ENCODE results near the gene RASD1.
"Not testable (repeated sequence)": the region's sequence is repeated elsewhere in the genome, so short reads cannot be mapped to it uniquely, and the experiment has no call there.

Gene RASD1

DNA sequence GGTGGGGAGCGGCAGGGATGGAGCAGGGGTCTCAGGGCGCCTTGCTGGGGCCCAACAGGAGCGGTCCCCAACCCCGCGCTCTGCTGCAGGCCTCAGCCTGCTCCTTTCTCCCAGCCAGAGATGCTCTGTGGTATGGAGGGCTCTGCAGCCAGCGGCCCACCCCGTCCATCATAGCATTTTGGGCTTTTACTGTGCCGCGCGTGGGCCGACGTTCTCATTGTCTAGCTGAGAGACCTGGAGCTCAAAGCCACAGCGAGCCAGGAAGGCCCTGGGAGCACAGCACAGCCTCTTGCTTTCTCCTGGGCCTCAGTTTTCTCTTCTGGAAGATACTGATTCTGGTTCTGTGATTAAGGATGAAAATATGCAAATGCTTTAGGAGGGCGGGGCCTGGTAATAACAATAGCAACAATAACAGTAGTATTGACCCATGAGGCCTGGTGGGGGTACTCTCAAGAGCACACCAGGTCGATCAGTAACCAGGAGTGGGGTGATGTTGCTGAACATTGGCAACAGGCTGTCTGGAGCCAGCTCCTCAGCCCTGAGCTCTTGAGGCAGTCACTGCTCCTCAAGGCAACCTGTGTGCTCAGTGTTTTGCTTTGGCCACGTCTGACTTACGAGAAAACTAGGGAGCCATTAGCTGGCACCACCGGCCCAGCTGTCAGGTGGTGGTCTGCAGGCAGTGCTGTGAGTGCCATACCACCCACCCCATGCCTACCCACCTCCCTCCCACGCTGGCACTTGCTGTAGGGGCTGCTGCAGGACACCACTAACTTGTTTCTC lies 1.1 kb upstream of the RASD1 start:
- no peak for DNase-seq (ENCODE audit: low read depth in 2 of 2)

DNA sequence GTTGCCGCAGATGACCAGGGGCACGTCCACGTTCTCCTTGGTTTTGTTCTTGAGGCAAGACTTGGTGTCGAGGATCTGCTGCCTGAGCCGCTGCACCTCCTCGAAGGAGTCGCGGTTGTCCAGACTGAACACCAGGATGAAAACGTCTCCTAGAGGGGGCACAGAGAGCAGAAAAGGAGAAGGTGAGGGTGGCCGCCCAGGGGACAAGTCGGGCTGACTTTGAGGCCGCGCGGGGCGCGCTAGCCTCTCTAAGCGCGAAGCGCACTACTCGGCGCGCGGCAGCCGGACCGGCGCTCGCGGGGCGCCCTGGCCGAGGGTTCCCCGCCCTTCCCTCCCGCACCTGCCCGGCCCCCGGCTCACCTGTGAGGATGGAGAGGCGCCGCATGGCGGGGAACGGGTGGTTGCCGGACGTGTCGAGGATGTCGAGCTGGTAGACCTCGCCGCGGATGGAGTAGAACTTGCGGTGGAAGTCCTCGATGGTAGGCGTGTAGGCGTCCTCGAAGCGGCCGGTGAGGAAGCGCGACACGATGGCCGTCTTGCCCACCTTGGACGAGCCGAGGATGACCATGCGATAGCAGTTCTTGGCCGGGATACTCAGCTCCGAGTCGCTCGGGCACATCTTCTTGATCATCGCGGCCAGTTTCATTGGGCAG lies 533 bp downstream of the RASD1 start:
- no peak for DNase-seq (ENCODE audit: low read depth in 2 of 2)

DNA sequence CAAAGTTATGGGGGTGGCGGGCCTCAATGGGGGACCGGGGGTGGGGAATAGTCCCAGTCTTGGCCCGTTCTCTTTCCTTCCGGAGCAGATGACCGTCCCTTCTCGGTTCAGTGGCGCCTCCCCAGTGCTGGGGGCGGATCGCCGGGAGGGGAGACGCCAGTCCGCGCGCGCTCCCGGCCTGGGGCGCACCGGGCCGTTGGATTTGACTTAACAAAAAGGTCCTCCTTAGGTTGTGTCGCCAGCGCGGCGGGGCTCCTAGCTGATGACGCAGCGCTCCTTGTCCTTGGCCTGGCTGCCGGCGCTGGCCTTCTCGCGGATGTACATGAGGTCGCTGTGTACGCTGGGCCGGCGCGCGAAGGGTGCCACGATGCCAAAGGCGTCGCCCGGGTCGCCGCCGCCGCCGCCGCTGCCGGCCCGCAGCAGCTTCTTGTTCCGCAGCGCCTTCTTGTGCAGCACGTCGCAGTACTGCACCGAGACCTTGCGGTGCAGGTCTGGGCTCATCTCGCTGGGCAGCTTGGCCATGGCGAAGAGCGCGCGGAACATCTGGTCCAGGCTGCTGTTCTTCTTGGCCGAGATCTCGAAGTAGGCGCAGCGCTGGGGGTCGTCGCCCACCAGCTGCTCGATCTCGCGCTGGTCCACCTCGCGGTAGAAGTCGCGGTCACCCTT lies 1.2 kb downstream of the RASD1 start:
- no peak for DNase-seq (ENCODE audit: low read depth in 2 of 2)

DNA sequence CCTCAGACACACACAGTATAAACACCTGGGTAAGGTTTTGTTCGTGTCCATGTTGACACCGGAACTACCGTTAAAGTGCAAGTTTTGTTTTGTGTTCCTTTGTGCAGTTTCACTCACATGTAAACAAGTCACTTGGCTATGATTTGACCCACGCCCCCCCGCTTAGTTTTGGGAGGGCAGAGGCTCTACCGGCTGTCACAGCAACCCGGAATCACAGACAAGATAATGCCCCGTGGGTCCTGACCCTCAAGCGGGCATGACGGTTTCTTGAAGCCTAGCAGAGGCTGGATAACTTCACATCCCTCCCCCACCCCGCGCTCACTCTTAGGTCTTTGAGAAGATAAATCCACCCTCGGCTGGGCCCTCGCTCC lies 1.7 kb downstream of the RASD1 start:
- DNase-seq (ENCODE audit: low read depth in 2 of 2), result no peak

DNA sequence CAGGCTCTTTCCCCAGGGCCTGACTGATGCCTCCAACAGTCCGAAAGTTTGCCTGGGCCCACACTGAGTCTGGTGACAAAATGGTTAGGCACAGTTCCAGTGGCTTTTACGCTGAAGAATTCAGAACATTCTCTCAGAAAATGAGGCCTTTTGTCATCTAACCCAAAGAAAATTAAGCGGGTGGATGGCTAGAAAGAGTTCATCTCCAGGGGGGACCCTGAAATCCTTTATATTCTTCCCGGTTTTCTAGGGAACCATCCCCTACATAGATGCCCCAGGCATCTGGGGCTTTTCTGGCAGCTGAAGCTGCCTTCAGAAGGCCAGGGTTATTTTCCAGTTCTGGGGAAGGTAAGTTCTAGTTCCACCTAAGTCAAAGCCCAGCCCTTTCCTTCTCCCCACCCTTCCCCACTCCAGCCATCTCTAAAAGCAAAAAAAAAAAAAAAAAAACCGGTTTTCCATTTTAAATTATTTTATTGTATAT lies 2.2 kb downstream of the RASD1 start:
- no peak for DNase-seq (ENCODE audit: low read depth in 2 of 2)

DNA sequence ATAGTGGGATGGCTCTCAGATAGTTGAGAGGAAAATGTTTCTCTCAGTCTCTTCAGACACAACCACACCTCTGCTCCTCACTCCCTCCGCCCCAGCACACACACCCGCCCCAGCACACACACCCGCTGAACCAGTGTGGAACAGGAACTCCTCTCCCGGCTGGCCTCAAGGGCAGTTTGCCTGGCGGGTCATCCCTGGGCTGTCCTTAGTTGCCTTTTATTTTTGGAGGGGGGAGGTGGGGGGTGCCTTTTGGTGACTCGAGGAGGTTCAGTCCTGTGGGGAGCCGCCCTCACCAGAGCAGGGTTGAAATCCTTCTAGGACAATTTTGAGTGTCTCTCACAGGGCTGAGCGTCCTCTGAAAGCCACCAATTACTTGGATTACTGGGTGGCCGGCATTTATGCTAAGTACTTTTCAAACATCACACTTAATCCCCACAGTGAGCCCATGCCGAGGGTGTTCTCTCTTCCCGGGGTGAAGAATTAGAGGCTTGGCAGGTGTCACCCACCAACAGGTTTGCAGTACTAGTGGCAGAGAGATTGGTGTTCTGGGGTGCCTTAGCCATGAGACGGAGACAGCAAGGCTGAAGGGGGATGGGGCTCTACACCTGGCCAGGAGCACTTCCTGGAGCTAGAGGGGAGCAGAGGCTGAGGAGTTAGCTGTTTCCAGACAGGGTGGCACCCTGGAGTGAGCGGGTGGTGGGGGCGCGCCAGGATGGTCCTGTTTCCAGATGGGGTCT lies 2.8 kb downstream of the RASD1 start:
- no peak for DNase-seq (ENCODE audit: low read depth in 2 of 2)

DNA sequence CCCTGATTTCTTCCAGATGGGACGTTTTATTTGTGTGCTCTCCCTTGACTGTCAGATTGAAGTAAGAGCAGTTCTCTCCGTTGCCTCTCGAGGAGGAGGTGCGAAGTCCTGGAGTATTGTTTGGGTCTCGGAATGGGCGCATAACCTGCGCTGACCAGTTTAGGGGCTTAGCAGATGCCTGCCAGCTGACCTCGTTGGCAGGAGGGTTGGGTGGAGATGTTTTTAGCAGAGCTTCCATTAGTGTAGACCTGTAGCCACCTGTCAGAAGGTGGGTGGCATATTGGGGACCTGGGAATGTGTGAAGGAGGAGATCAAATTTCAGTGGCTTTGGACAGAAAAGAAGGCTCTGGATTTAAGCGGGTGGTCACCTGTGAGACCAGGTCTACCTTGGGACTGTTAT lies 3.6 kb downstream of the RASD1 start:
- no peak for DNase-seq (ENCODE audit: low read depth in 2 of 2)

DNA sequence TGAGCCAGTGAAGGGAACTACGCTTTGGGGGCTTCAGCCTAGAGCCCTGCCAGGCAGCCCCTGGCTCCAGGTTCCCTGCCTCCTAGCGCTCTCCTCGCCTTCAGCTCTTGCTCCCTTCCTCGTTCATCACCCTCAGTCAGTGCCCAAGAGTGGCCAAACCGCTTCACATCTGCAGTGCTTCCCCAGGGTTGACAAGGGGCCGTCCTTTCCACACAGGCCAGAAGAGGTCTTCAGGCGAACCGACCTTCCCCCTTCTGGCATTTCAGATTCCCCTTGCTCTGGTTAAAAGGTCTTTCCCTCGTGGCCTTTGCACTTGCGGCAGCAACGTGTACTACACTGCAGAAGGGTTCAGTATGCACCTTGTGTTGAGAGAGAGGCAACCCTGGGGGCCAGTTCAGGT lies 4.1 kb downstream of the RASD1 start:
- no peak for DNase-seq (ENCODE audit: low read depth in 2 of 2)

DNA sequence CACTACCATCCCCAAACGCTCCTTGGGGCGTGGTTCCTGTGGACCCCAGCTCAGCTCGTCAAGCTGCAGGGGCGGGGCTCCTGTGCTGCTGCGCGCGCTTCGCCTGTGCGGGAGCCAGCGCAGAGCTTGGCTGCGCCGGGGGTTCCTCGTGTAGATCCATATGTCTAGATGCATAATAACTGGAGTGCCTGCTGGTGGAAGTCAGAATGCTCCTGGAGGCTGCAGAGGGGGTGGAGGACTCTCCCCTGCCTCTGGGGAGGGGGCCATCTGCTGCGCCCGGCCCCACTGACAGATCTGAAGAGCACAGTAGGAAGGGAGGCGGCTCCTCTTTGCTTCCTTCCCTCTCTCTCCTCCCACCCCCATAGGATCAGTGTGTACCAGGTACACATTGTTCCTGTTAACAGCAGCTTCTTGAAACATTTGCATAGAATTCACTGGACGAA lies 4.6 kb downstream of the RASD1 start:
- DNase-seq (ENCODE audit: low read depth in 2 of 2), result no peak

DNA sequence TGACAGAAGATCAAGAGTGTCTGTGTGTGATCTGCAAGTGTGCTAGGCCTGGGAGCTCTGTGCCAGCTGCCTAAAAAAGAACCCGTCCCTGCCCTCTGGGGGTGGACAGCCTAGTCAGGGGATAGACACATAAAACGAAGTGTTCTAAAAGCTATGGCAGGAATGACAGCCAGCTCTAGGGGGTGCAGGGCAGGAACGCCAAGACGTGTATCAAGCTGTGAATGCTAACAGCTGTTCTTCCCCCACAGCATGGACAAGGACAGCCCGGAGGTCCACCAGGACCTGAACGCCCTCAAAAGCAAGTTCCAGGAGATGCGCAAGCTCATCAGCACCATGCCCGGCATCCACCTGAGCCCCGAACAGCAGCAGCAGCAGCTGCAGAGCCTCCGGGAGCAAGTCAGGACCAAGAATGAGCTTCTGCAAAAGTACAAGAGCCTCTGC lies 5.1 kb downstream of the RASD1 start:
- DNase-seq (ENCODE audit: low read depth in 2 of 2), result no peak

DNA sequence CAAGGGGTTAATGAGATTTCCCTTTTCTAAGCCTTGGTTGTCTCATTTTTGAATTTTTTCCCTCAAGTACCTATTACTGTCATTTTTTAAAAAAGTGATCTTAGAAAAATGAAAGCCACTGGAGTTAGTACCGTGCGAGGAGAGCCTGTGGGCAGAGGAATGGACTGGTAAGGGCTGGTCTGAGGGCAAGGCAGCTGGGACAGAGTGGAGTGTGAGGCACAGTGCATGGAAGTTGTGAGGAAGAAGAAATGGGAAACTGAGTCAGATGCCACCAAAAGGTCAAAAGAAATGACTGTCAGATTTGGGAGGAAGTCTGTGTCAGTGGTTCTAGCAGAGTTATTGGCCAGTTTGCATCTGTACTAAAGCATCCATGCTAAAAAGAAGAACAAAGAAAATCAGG lies 8.2 kb downstream of the RASD1 start:
- no peak for DNase-seq (ENCODE audit: low read depth in 2 of 2)

DNA sequence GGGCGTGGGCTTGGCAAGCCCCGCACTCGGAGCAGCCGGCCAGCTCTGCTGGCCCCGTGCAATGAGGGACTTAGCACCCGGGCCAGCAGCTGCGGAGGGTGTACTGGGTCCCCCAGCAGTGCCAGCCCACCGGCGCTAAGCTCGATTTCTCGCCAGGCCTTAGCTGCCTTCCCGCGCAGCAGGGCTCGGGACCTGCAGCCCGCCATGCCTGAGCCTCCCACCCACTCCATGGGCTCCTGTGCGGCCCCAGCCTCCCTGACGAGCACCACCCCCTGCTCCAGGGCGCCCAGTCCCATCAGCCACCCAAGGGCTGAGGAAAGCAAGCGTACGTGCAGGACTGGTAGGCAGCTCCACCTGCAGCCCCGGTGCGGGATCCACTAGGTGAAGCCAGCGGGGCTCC lies 9.8 kb downstream of the RASD1 start:
- not testable (repeated sequence) for DNase-seq (ENCODE audit: low read depth in 2 of 2)

DNA sequence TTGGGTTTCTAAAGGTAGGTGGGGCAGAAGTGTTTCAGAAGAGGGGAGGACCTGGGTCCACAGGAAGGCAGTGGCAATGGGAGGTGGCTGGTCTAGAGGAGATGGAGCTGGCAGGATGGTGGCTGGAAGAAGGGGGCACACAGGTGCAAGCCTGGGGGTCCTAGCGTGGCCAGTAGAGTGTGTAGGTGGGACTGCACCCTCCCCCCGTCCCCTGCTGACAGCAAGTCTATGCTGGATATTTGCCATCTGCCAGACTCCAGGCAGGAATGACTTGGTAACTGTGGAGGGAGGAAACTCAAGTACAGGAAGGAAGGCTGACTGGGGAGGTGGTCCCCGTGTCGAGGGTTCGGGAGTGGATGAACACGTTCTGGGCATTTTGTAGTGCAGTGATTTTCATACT lies 10.8 kb downstream of the RASD1 start:
- no peak for DNase-seq (ENCODE audit: low read depth in 2 of 2)

DNA sequence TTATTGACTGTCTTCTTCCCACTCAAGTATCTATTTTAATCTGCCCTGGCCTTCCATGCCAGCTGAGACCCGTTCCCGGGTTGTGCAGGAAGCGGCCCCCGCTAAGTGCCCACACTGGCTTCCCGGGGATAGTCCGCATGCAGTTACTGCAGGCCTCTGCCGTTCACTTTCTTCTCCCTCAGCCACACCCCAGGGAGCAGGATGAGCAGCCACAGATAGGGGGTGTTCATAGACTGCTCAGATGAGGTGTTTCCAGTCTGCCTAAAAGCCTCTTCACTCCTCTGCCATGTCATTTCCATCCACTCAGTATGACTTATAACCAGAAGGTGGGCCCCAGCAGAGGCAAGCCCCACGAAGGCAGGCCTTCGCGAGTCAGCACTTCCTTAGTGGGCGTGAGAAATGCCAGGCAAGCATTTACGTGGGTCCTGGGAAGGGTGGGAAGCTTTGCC lies 11.7 kb downstream of the RASD1 start:
- no peak for DNase-seq (ENCODE audit: low read depth in 2 of 2)

DNA sequence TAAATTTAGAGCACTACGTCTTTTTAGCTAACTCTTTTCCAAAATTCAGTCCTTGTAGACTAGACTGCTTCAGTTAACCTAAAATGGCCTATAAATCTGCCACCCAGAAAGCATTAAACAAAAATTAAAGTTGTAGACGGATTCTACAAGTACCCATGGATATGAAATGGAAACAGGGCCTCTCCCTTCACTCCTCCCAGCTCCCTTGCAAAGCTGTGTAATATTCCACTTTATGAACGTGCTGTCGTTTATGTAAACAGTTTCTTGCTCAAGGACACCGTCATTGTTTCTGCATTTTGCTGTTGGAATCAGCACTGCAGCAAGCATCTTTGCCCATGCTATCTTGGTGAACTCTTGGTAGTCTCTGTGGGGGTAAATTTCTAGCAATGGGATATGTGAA lies 14.3 kb downstream of the RASD1 start:
- DNase-seq (ENCODE audit: low read depth in 2 of 2), result no peak

DNA sequence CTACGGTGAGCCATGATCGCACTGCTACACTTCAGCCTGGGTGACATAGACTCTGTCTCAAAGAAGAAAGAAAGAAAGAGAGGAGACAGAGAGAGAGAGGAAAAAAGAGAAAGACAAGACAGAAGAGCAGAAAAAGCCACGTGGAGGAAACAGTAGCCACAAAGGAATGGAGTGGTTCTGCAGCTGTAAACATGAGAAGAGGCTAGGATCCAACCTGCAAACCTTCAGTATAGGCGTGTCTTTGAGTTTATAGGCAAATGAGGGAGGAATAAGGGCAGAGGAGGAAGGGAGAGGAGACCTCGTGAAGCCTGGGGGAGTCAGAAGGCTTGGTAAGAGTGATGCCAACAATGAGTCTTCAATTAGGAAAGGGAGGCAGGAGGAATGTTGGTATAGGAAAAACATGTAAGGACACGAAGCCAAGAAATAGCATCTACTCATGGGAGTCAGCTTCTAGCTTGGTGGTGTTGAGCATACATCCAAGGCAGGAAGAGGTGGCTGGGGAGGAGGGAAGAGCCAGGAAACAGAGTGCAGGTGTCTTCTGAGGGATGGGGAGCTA lies 15.5 kb downstream of the RASD1 start:
- DNase-seq (ENCODE audit: low read depth in 2 of 2), result no peak

DNA sequence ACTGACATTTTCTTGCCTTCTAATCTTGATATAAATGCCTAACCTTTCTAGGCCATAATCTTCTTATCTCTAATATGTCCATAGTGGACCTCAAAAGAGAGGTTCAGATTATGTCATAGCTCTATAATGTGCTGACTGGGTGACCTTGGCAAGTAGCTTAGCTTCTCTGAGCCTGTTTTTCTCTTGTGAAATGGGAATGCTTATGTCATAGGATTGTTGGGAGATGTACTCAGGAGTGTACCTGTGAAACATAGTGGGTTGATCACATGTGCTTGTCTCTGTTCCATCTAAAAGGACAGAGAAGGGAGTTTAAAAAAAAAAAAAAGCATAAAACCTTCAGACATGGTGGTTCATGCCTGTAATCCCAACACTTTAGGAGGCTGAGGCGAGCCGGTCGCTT lies 17.0 kb downstream of the RASD1 start:
- DNase-seq (ENCODE audit: low read depth in 2 of 2), result no peak

DNA sequence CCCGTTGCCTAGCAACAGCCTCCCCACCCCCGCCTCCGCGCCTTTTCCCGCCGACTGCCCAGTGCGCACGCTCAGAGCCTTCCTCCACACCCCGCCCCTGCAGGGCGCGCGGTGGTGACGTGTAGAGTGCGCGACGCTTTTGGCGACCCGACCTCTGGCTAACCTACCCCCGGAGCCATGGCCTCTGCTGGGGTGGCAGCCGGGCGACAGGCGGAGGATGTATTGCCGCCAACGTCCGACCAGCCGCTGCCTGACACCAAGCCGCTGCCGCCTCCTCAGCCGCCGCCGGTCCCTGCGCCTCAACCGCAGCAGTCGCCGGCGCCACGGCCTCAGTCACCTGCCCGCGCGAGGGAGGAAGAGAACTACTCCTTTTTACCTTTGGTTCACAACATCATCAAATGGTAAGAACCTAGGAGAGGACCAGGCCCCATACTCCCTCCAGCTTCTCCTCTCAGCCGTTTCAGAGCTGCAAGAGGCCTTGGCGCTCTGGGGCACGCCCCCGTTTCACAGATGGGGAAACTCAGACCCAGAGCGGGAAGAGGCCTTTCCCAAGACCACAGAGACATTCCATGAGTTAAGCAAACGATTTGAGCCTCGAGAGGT lies 19.2 kb downstream of the RASD1 start, which contains the start of gene MED9:
Gene MED9 (plus strand): TSS at position 136 of the 603 bp plus-strand sequence. CDS start 42 bp downstream, at position 178.
- peak; percentile 72 to 76 for DNase-seq (ENCODE audit: low read depth in 2 of 2)

DNA sequence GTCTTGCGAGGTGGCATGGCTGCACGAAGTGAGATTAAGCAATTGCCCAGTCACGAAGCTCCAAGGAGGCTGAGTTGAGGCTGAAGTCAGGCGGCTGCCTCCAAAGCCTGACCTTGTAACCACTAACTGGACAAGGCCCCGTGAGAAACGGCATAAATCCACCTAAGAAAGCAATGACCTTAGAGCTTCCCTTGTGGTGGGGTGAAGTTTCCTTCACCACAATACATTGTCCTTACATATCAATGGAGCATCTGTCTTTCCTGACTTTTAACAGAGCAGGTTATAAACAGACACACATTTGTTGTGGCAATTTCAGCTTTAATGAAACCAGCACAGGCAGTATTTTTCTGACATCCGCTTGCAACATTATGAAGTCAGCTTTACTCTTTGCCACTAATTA lies 21.9 kb downstream of the RASD1 start:
- DNase-seq (ENCODE audit: low read depth in 2 of 2), result no peak

DNA sequence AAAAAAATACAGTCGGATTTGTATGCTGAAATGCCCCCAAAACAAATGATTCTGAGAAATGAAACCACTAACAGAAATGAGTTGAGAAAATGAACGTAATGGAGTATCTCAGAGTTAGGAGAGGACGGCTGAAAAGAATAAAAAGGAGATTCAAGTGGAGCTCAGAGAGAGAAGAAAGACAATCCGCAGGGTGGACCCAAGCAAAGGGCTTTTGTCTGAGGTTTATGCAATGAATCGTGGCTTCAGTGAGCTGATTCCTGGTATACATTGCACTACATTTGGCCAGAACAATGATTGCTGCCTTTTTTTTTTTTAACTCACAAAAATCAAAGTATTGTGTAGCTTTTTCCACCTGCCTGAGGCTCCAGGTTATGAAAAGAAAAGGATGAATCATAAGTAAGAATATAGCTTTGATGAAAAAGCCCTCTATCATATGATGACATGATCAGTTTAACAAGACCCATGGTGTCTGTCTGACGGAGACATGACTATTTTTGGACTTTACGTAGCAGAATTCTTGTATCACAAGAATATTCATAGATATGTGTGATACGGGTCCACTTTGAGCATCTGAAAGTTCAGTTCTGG lies 23.8 kb downstream of the RASD1 start:
- no peak for DNase-seq (ENCODE audit: low read depth in 2 of 2)

DNA sequence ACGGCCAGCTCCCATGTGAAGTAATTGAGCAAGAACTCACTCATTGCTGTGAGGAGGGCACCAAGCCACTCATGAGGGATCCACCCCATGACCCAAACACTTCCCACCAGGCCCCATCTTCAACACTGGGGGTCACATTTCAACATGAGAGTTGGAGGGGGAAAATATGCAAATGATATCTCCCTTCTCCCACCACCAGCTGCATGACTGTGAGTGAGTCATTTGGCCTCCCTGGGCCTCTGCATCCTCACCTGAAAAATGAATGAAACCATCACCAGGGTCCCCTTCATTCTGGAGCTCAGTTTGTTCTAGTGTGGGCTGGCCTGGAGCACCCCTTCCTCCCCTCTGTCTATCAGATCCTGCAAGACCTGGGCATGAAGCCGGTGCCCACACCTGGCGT lies 26.2 kb downstream of the RASD1 start:
- DNase-seq (ENCODE audit: low read depth in 2 of 2), result no peak

Measured in fibroblast of skin of left biceps (primary cell).